Breast epithelium (tissue), 3 donors: Measurements from ENCODE around the gene SMURF1.

ENCODE experiments used
- POLR2A ChIP-seq: fragments of 450-650 bp; IDR thresholded peaks from one replicate; pipeline ENCODE4 v1.6.1; 2016; ENCODE audit warnings: antibody characterized with exemption, mild to moderate bottlenecking, moderate library complexity
- POLR2AphosphoS5 ChIP-seq, 3 donors: sonication (generic); formaldehyde crosslinking; IDR thresholded peaks; one replicate each; pipeline ENCODE4 v1.6.1; 2017; ENCODE audit warnings: antibody characterized with exemption in 3 of 3
- TF ChIP-seq, protein P1 (sequence below), 3 donors: fragments of 450-650 bp; IDR thresholded peaks; one replicate each; pipeline ENCODE4 v1.5.1; 2016 to 2017; ENCODE audit warnings: antibody characterized with exemption in 3 of 3, mild to moderate bottlenecking in 3 of 3, moderate library complexity in 3 of 3

- TF ChIP-seq, protein P1, sequence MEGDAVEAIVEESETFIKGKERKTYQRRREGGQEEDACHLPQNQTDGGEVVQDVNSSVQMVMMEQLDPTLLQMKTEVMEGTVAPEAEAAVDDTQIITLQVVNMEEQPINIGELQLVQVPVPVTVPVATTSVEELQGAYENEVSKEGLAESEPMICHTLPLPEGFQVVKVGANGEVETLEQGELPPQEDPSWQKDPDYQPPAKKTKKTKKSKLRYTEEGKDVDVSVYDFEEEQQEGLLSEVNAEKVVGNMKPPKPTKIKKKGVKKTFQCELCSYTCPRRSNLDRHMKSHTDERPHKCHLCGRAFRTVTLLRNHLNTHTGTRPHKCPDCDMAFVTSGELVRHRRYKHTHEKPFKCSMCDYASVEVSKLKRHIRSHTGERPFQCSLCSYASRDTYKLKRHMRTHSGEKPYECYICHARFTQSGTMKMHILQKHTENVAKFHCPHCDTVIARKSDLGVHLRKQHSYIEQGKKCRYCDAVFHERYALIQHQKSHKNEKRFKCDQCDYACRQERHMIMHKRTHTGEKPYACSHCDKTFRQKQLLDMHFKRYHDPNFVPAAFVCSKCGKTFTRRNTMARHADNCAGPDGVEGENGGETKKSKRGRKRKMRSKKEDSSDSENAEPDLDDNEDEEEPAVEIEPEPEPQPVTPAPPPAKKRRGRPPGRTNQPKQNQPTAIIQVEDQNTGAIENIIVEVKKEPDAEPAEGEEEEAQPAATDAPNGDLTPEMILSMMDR (IDR thresholded peaks at IDR 0.05) = no peak
- TF ChIP-seq POLR2AphosphoS5 (IDR thresholded peaks at IDR 0.05) = no peak
- TF ChIP-seq POLR2A = no peak
Measured at GRCh38 chr7:99121496-99122021, 22.3 kb downstream of the SMURF1 start.
